Endothelial cell (in vitro differentiated cells): ENCODE results near the gene BORCS5. TPM values are rescaled to one million over a fixed set of nuclear protein-coding genes. Genes with fewer than 3 reads are reported as not detected.
"Not testable (repeated sequence)": the region's sequence is repeated elsewhere in the genome, so short reads cannot be mapped to it uniquely, and the experiment has no call there.

Experiments used
- DNase-seq: peaks from one replicate; pipeline ENCODE4 v3.0.0; 2021; ENCODE audit warnings: low spot score
- H3K27ac Mint-ChIP-seq: one replicate; pipeline ENCODE4 v1.8.0; 2021; ENCODE audit warnings: mixed read lengths, inconsistent platforms; ENCODE audit not compliant: unreplicated experiment
- H3K27me3 Mint-ChIP-seq: one replicate; pipeline ENCODE4 v1.8.0; 2021; ENCODE audit warnings: mild to moderate bottlenecking, moderate library complexity, mixed read lengths, inconsistent platforms; ENCODE audit not compliant: unreplicated experiment
- H3K36me3 Mint-ChIP-seq: one replicate; pipeline ENCODE4 v1.8.0; 2021; ENCODE audit warnings: mild to moderate bottlenecking, low read depth, mixed read lengths, inconsistent platforms; ENCODE audit not compliant: unreplicated experiment
- H3K4me1 Mint-ChIP-seq: one replicate; pipeline ENCODE4 v1.8.0; 2021; ENCODE audit warnings: mild to moderate bottlenecking, mixed read lengths, inconsistent platforms; ENCODE audit not compliant: unreplicated experiment
- H3K4me3 Mint-ChIP-seq: one replicate; pipeline ENCODE4 v1.8.0; 2021; ENCODE audit warnings: mild to moderate bottlenecking, mixed read lengths, inconsistent platforms; ENCODE audit not compliant: unreplicated experiment
- H3K9me3 Mint-ChIP-seq: one replicate; pipeline ENCODE4 v1.8.0; 2021; ENCODE audit warnings: mixed read lengths, inconsistent platforms; ENCODE audit not compliant: unreplicated experiment
- CTCF ChIP-seq: fragments of 200-600 bp; sonication (generic); IDR thresholded peaks from one replicate; pipeline ENCODE4 v1.5.0; 2021; ENCODE audit warnings: antibody characterized with exemption; ENCODE audit not compliant: unreplicated experiment
- total RNA-seq: library from RNA; stranded (reverse); fragmentation: NEBNext Ultra II Directional; extraction: Animal tissue kit (Norgen Biotek cat#: 25700); gene quantifications from one replicate; pipeline ENCODE4 v1.2.1, GENCODE V29; 2021; ENCODE audit not compliant: unreplicated experiment

The BORCS5 gene
- total RNA-seq, 1 donor from 2014 or later = 10.4 TPM

GRCh38 chr12:12406762-12407161 is 49.9 kb downstream of the BORCS5 start:
- Mint-ChIP-seq H3K36me3 (no peaks in the 10 kb centered on the region), H3K27me3 (peaks cover 1% of the 10 kb centered on the region), H3K27ac (no peak overlapping the region), H3K9me3 (no peaks in the 10 kb centered on the region), H3K4me3 (no peak overlapping the region), H3K4me1 (peaks cover 18% of the 10 kb centered on the region)
- no peak for TF ChIP-seq CTCF
- no peak for DNase-seq

GRCh38 chr12:12408265-12408690 is 51.4 kb downstream of the BORCS5 start:
- no peak for TF ChIP-seq CTCF
- DNase-seq = no peak
- H3K9me3 Mint-ChIP-seq = no peaks in the 10 kb centered on the region
- no peaks in the 10 kb centered on the region for H3K36me3 Mint-ChIP-seq
- peak overlapping the region; percentile 15 for H3K27ac Mint-ChIP-seq
- peaks cover 1% of the 10 kb centered on the region for H3K27me3 Mint-ChIP-seq
- H3K4me1 Mint-ChIP-seq = peaks cover 11% of the 10 kb centered on the region
- H3K4me3 Mint-ChIP-seq = no peak overlapping the region

- H3K27me3 Mint-ChIP-seq, DNase-seq, H3K4me3 Mint-ChIP-seq, H3K4me1 Mint-ChIP-seq, H3K27ac Mint-ChIP-seq, H3K9me3 Mint-ChIP-seq, H3K36me3 Mint-ChIP-seq: not testable (repeated sequence)
Observed at GRCh38 chr12:12409337-12409736, 52.5 kb downstream of the BORCS5 start.

DNA sequence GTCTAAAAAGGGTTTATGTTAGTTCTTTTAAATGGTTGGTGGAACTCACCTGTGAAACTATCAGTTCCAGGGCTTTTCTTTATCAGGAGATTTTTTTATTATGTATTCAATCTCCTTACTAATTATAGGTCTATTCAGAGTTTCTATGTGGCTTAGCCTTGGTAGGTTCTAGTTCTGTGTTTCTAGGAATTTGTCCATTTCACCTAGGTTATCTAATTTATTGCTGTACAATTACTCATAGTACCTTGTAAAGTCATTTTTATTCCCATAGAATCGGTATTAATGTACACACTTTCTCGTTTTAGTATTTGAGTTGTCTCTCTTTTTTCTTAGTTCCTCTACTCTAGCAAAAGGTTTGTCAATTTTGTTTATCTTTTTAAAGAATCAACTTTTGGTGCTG is 59.0 kb downstream of the BORCS5 start:
- H3K36me3 Mint-ChIP-seq = peaks cover 9% of the 10 kb centered on the region
- H3K4me1 Mint-ChIP-seq = no peaks in the 10 kb centered on the region
- no peak for DNase-seq
- no peak overlapping the region for H3K4me3 Mint-ChIP-seq
- peaks cover 7% of the 10 kb centered on the region for H3K9me3 Mint-ChIP-seq
- peaks cover 6% of the 10 kb centered on the region for H3K27me3 Mint-ChIP-seq
- no peak overlapping the region for H3K27ac Mint-ChIP-seq
- no peak for TF ChIP-seq CTCF

- not testable (repeated sequence) for H3K27ac Mint-ChIP-seq, DNase-seq, H3K4me1 Mint-ChIP-seq, H3K27me3 Mint-ChIP-seq, H3K4me3 Mint-ChIP-seq
- peaks cover 11% of the 10 kb centered on the region for H3K9me3 Mint-ChIP-seq
- H3K36me3 Mint-ChIP-seq = peaks cover 13% of the 10 kb centered on the region
Observed at GRCh38 chr12:12419165-12419564, 62.3 kb downstream of the BORCS5 start.

DNA sequence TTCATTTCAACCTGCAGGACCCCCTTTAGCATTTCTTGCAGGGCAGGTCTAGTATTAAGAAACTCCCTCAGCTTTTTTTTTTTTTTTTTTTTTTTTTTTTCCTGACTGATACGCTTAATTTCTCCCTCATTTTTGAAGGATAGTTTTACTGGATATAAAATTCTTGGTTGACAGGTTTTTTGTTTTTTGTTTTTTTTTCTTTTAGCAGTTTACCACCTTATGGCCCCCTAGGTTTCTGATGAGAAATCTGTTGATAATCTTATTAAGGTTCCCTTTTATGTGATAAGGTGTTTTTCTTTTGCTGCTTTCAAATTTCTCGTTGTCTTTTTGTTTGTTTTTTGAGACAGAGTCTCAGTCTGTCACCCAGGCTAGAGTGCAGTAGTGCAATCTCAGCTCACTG is 66.5 kb downstream of the BORCS5 start:
- no peak for TF ChIP-seq CTCF
- H3K4me1 Mint-ChIP-seq = no peaks in the 10 kb centered on the region
- peaks cover 5% of the 10 kb centered on the region for H3K36me3 Mint-ChIP-seq
- H3K27ac Mint-ChIP-seq = no peak overlapping the region
- peaks cover 6% of the 10 kb centered on the region for H3K9me3 Mint-ChIP-seq
- no peaks in the 10 kb centered on the region for H3K27me3 Mint-ChIP-seq
- DNase-seq = no peak
- no peak overlapping the region for H3K4me3 Mint-ChIP-seq
